NB4 (cell line): ENCODE measurements around the gene MAN2B2.

ENCODE experiments used
- DNase-seq: peaks from one replicate; pipeline ENCODE4 v3.0.0; 2010; ENCODE audit warnings: low read depth
- H3K4me3 ChIP-seq: one replicate; pipeline ENCODE4 v1.5.1; 2011; ENCODE audit warnings: mild to moderate bottlenecking, low read depth, low read length, moderate library complexity
- MYC ChIP-seq: IDR thresholded peaks from 2 replicates; pipeline ENCODE4 v1.6.1; 2011; ENCODE audit warnings: low read depth, low read length
- POLR2A ChIP-seq: IDR thresholded peaks from 2 replicates; pipeline ENCODE4 v1.6.1; 2011; ENCODE audit warnings: mild to moderate bottlenecking; ENCODE audit not compliant: insufficient read length; ENCODE audit errors: extremely low read depth
- TF ChIP-seq, protein P1 (sequence below): IDR thresholded peaks from 2 replicates; pipeline ENCODE4 v1.6.1; 2011; ENCODE audit warnings: low read depth, low read length
- TF ChIP-seq, protein P2 (sequence below): IDR thresholded peaks from one replicate; pipeline ENCODE4 v1.5.1; 2012; ENCODE audit warnings: low read depth, low read length

The MAN2B2 gene

DNA sequence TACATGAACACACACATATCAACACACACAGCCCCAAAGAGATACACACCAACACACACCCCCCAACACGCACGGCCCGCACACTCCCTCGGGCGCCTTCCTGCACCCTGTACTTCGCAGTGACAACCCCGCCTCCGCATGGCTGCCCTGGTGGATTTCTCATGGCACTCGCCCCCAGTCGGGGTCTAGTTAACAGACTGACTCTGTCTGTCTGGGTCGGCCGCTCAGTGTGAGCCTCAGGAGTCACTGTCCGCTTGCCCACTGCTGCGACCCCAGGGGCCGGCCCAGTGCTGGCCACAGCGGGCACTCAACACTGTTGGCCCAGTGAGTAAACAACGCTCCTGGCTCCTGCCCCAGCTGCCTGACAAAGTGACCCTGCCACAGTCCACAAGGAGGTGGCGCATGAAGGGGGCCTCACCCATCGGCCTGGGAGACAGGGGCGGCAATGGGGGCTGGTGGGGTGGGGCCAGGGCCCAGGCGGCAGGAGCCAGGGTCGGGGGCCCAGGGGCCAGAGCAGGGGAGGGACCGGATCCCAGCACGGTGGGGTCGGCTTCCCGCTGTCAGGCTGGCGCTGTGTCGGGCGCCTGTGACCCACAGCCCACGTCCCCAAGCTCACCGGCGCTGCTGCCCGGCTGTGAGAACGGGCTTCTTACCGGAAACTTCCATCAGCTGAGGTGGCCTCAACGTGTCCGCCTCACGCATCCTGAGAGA, 40.2 kb upstream of the MAN2B2 start:
- no peak for DNase-seq
- H3K4me3 ChIP-seq, result no peak overlapping the region
- TF ChIP-seq, protein P1, sequence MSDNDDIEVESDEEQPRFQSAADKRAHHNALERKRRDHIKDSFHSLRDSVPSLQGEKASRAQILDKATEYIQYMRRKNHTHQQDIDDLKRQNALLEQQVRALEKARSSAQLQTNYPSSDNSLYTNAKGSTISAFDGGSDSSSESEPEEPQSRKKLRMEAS, result no peak
- TF ChIP-seq, protein P2, sequence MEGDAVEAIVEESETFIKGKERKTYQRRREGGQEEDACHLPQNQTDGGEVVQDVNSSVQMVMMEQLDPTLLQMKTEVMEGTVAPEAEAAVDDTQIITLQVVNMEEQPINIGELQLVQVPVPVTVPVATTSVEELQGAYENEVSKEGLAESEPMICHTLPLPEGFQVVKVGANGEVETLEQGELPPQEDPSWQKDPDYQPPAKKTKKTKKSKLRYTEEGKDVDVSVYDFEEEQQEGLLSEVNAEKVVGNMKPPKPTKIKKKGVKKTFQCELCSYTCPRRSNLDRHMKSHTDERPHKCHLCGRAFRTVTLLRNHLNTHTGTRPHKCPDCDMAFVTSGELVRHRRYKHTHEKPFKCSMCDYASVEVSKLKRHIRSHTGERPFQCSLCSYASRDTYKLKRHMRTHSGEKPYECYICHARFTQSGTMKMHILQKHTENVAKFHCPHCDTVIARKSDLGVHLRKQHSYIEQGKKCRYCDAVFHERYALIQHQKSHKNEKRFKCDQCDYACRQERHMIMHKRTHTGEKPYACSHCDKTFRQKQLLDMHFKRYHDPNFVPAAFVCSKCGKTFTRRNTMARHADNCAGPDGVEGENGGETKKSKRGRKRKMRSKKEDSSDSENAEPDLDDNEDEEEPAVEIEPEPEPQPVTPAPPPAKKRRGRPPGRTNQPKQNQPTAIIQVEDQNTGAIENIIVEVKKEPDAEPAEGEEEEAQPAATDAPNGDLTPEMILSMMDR, result no peak
- TF ChIP-seq MYC (no peak), POLR2A (no peak)

DNA sequence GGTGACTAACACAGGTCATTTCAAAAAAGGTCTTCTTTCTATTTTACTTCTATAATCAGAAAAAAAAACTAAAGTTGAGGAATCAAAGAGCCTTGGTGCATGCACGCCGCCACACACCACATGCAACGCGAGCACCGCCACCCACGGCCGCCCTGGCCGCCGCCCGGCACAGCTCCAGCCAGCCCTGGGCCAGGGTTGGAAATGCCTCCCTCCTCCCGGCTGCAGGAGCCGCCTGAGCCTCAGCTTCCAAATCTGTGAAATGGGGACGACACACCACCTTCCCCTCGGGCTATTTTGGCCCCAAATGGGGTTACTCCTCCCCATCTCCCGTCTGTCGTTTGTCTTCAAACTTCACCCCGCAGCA, 39.7 kb upstream of the MAN2B2 start:
- no peak for DNase-seq
- no peak overlapping the region for H3K4me3 ChIP-seq
- TF ChIP-seq POLR2A (no peak), MYC (no peak)
- TF ChIP-seq, protein P1, result no peak
- TF ChIP-seq, protein P2, result no peak

DNA sequence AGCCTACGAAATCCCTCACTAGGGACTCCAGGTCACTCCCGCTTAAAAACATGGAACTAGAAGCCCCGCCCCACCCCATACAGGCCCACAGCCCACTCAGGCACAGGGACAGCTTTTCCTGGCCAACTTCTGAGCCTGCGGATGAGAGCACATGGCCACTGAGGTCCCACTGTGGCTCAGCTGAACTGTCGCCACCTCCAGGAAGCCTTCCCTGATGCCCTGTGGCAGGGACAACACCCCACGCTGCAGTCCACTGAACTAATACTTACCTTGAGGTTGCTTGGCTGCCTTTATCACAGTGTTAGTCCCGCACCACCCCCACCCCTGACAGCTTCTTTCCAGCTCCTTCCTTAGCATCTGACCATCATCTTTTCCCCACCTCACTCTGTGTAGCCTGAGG, 39.3 kb upstream of the MAN2B2 start:
- no peak for DNase-seq
- TF ChIP-seq, protein P2, result no peak
- TF ChIP-seq, protein P1, result no peak
- TF ChIP-seq MYC, result no peak
- no peak for TF ChIP-seq POLR2A
- H3K4me3 ChIP-seq, result no peak overlapping the region

DNA sequence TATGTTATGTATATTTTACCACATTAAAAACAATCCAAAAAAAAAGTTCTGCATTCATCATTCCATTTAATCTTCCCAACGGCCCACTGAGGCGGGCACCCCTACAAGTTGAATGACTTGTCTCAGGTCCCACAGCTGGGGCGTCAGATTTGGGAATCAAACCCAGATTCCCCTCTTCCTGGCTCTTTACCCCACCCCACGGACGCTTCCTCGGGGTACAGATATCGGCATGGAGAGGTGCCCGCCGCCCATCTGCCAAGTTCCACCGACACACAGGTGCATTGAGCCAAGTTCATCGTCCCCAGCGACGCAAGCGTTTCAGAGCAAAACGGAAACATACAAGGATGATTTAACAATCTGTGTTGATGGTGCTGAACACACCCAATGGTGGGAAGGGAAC, 36.9 kb upstream of the MAN2B2 start:
- TF ChIP-seq, protein P2, result no peak
- TF ChIP-seq, protein P1, result no peak
- TF ChIP-seq MYC (no peak), POLR2A (no peak)
- H3K4me3 ChIP-seq, result no peak overlapping the region
- DNase-seq, result no peak

DNA sequence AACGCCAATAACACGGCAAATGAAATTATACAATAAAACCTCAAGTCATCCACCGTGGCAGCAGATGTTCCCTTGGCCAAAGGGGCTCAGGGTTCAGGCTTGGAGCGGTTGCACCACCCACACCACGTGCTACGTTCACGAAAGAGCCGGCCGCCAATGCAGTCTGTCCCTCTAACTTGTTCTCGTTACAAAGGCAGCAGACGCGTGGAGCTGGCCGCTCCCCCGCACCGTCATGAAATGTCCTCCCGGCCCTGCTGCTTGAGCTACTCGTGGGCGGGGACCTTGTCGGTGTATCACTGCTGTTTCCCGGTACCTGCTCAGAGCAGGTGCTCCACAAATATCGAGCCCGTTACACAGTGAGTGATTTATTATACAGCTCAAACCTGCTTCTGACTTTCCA, 36.4 kb upstream of the MAN2B2 start:
- H3K4me3 ChIP-seq, result no peak overlapping the region
- DNase-seq, result no peak
- no peak for TF ChIP-seq MYC
- TF ChIP-seq, protein P1, result peak; percentile 31; the same call in 1 of the 2 replicates

DNA sequence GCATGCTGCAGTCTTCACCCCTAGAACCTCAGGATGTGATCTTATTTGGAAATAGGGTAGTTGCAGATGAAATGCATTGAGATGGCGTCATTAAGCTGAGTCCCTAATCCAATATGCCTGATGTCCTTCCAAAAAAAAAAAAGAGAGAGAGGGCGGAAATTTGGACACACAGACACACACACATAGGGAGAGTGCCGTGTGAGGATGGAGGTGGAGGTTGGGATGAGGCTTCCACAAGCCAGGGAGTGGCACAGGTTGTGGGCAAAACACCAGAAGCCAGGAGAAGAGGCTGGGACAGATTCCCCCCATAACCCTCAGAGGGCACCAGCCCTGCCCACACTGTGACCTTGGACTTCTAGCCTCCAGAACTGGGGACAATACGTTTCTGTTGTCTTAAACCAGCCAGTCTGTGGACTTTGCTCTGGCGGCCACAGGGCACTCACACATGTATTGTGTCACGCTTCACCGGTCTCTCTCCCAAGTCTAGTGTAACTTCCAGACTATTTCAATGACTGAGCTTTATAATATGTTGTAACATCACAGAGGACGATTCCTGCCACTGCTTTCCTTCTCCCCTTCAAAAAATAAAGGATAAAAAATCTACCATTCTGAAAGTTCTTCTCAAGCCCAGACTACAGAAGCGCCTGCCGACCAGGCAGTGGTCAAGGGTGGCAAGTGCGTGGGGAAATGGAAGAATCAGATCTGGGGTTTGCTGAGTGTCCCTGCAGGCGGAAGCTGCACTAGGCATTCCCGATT, 35.8 kb upstream of the MAN2B2 start:
- no peak for TF ChIP-seq MYC
- TF ChIP-seq, protein P1, result no peak
- TF ChIP-seq, protein P2, result no peak
- no peak for TF ChIP-seq POLR2A
- DNase-seq, result no peak
- H3K4me3 ChIP-seq, result no peak overlapping the region
